ENCODE measurements around the gene CDKN1A.

CDKN1A gene

GRCh38 chr6:36678488-36679042 is at the start of gene CDKN1A:
Gene CDKN1A (plus strand): TSS chr6:36678714. CDS start chr6:36684102, 5,388 bp downstream.
- H3K4me3 ChIP-seq (ENCODE audit: control insufficient read depth, low read depth, low read length): peak within 1 kb of the TSS; percentile 97

GRCh38 chr6:36629784-36630183 is 48.7 kb upstream of the CDKN1A start:
- TF ChIP-seq CTCF (conservative IDR thresholded peaks at IDR 0.05; ENCODE audit: control insufficient read depth, insufficient read depth, low read depth, low read length): no peak
- no peak overlapping the region for H3K4me3 ChIP-seq (ENCODE audit: control insufficient read depth, low read depth, low read length)
- no peak for DNase-seq (ENCODE audit: low read depth)

More at GRCh38 chr6:36678488-36679042, at the start of gene CDKN1A:
- peak; percentile 89 for DNase-seq (ENCODE audit: low read depth)
- no peak for TF ChIP-seq CTCF (conservative IDR thresholded peaks at IDR 0.05; ENCODE audit: control insufficient read depth, insufficient read depth, low read depth, low read length)

- DNase-seq (ENCODE audit: low read depth): no peak
- TF ChIP-seq CTCF (conservative IDR thresholded peaks at IDR 0.05; ENCODE audit: control insufficient read depth, insufficient read depth, low read depth, low read length): no peak
- no peak overlapping the region for H3K4me3 ChIP-seq (ENCODE audit: control insufficient read depth, low read depth, low read length)
Measured at GRCh38 chr6:36631326-36632011, 47.0 kb upstream of the CDKN1A start.

GRCh38 chr6:36633370-36633769 is 45.1 kb upstream of the CDKN1A start:
- no peak overlapping the region for H3K4me3 ChIP-seq (ENCODE audit: control insufficient read depth, low read depth, low read length)
- no peak for DNase-seq (ENCODE audit: low read depth)
- no peak for TF ChIP-seq CTCF (conservative IDR thresholded peaks at IDR 0.05; ENCODE audit: control insufficient read depth, insufficient read depth, low read depth, low read length)

GRCh38 chr6:36633915-36634314 is 44.6 kb upstream of the CDKN1A start:
- no peak for TF ChIP-seq CTCF (conservative IDR thresholded peaks at IDR 0.05; ENCODE audit: control insufficient read depth, insufficient read depth, low read depth, low read length)
- H3K4me3 ChIP-seq (ENCODE audit: control insufficient read depth, low read depth, low read length): no peak overlapping the region
- peak; percentile 75 for DNase-seq (ENCODE audit: low read depth)

GRCh38 chr6:36634317-36635108 is 44.0 kb upstream of the CDKN1A start:
- TF ChIP-seq CTCF (conservative IDR thresholded peaks at IDR 0.05; ENCODE audit: control insufficient read depth, insufficient read depth, low read depth, low read length): no peak
- DNase-seq (ENCODE audit: low read depth): no peak
- no peak overlapping the region for H3K4me3 ChIP-seq (ENCODE audit: control insufficient read depth, low read depth, low read length)

All from fibroblast of mammary gland (primary cell).